ENCODE results near the gene MACROD2.

Gene MACROD2

DNA sequence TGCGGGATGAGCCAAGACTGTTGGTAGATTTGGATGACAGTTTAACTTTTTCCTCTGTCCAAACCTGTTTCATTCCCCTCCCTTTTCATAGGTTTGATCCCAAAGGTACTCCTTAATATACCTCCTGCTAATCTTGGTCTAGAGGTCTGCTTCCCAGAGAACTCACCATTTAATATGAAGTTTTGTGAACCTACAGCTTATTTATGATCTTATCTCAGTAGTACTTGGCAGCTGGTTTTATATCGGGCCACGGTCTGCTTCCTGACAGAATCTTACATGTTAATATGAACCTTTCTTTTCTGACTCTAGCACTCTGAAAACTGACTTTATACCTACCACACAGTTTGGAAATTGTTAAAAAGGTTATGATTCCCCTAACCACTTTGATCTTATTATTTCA is 138.7 kb downstream of the MACROD2 start:
- H3K27me3 ChIP-seq: no peaks in the 10 kb centered on the region
- no peaks in the 10 kb centered on the region for H3K36me3 ChIP-seq
- no peak overlapping the region for H3K4me3 ChIP-seq (ENCODE audit: low read depth, low read length)
- H3K9me3 ChIP-seq: no peaks in the 10 kb centered on the region
- TF ChIP-seq, protein P1, sequence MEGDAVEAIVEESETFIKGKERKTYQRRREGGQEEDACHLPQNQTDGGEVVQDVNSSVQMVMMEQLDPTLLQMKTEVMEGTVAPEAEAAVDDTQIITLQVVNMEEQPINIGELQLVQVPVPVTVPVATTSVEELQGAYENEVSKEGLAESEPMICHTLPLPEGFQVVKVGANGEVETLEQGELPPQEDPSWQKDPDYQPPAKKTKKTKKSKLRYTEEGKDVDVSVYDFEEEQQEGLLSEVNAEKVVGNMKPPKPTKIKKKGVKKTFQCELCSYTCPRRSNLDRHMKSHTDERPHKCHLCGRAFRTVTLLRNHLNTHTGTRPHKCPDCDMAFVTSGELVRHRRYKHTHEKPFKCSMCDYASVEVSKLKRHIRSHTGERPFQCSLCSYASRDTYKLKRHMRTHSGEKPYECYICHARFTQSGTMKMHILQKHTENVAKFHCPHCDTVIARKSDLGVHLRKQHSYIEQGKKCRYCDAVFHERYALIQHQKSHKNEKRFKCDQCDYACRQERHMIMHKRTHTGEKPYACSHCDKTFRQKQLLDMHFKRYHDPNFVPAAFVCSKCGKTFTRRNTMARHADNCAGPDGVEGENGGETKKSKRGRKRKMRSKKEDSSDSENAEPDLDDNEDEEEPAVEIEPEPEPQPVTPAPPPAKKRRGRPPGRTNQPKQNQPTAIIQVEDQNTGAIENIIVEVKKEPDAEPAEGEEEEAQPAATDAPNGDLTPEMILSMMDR (IDR thresholded peaks at IDR 0.05; ENCODE audit: low read depth, low read length): no peak
- H3K4me1 ChIP-seq: no peaks in the 10 kb centered on the region
- no peak for DNase-seq

DNA sequence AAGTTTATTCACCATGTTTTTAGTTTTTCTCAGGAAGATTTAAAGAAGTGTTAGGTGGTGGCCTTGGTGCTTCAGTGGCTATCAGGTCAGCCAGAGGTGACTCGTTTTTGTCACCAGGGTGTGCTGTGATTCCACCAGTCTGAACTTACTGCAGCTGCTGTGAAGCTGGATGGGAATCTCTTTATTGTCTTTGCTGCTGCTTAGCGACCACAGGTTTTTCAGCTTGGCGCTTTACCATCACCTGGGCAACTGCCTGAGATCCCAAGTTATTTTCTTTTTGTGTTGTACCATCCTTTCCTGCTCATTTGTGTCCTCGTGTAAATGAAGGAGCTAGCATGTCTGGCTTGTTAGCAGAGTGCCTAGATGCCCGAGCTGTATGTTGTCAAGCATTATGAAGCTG is 146.9 kb downstream of the MACROD2 start:
- Histone ChIP-seq H3K36me3 (no peaks in the 10 kb centered on the region), H3K4me3 (ENCODE audit: low read depth, low read length) (no peak overlapping the region), H3K9me3 (no peaks in the 10 kb centered on the region), H3K4me1 (peaks cover 8% of the 10 kb centered on the region; the same call in 1 of the 2 replicates), H3K27me3 (no peaks in the 10 kb centered on the region)
- TF ChIP-seq, protein P1 (IDR thresholded peaks at IDR 0.05; ENCODE audit: low read depth, low read length): peak; percentile 88
- DNase-seq: peak; percentile 69

DNA sequence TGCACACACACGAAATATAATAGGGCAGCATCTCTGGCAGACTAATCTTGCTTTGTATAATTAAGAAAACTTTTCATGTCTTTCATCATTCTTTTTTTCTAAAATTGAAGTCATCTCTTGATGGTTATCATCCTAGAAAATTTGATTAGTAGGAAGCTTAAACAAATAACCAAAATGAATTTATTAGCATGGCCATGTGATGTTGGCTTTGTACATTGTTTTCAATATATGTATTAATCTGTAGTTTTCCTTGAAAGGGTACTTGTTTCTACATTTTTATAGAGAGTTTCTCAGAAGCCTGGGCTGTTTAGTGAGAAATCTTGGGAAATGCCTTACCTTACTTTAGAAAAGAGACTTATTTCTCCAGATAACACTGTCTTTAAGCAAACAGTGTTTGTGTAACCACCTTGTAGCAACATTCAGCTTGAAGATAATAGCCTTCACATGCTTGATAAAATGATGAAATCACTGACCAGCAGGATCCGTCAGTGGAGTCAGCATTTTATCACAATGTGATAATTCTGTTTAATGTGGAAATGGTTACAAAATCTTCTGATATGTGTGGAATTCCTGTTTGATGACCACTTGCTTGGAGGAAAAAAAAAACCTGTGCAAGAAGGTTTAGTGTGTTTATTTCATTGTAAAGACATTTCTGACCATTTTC is 147.8 kb downstream of the MACROD2 start:
- H3K4me1 ChIP-seq: peaks cover 8% of the 10 kb centered on the region; the same call in 1 of the 2 replicates
- H3K36me3 ChIP-seq: no peaks in the 10 kb centered on the region
- no peak for DNase-seq
- H3K27me3 ChIP-seq: no peaks in the 10 kb centered on the region
- no peak overlapping the region for H3K4me3 ChIP-seq (ENCODE audit: low read depth, low read length)
- TF ChIP-seq, protein P1 (IDR thresholded peaks at IDR 0.05; ENCODE audit: low read depth, low read length): no peak
- no peaks in the 10 kb centered on the region for H3K9me3 ChIP-seq

DNA sequence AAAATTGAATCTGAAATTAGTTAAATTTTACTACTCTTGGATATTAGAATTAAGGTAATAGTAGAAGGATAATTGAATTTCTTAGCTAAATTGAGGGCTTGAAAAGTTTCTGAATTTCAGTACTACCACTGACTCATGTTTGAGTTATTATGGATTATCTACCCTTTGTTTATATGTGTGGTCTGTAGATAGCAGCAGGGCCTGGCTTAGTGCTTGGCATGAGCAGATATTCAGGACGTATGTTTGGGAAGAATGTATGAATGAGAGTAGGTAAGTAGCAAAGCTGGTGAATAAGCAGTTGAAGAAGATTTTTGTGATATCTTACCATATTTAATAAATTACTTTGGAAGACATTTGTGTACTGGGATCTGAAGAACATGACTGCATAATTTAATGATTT is 152.7 kb downstream of the MACROD2 start:
- DNase-seq: no peak

DNA sequence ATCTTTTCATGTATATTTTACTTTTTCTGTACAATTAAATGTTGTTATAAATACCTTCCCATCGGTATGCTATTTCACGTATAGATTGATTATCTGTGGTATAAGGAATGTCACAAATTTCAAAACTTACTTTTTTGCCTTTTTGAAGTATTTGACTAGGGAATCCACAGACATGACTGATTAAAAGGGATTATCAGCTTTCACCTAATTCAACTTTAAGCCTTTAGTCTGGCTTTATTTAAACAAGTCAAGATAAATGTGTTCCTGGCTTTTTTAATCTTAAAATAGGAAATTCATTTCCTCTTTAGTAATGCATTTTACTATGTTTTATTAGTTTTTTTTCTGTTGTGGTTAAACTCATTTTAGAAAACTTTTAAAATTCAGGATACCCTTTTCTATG is 160.0 kb downstream of the MACROD2 start:
- TF ChIP-seq, protein P1 (IDR thresholded peaks at IDR 0.05; ENCODE audit: low read depth, low read length): no peak

More for the DNA sequence above, 152.7 kb downstream of the MACROD2 start:
- H3K4me3 ChIP-seq (ENCODE audit: low read depth, low read length): no peak overlapping the region
- TF ChIP-seq, protein P1 (IDR thresholded peaks at IDR 0.05; ENCODE audit: low read depth, low read length): no peak
- H3K27me3 ChIP-seq: no peaks in the 10 kb centered on the region
- H3K36me3 ChIP-seq: no peaks in the 10 kb centered on the region
- H3K9me3 ChIP-seq: no peaks in the 10 kb centered on the region
- H3K4me1 ChIP-seq: peaks cover 3% of the 10 kb centered on the region; the same call in 1 of the 2 replicates

DNA sequence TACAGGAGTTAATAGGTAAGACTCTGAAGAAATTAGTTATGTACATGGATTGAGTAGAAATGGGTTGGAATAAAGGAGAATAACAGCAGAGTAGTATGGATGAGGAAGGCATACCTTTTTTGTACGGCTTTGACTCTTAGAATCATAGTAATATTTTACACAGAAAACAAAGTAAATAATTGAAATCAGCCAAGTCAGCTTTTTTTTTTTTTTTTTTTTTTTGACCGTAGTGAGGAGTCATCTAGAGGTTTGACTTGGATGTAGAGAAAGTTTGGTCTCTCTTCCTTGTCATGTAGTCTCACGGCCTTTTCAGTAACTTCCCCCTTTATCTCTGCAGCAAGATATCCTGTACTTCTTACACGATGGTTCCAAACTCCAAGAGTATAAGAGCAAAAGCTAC is 183.2 kb downstream of the MACROD2 start:
- H3K4me3 ChIP-seq (ENCODE audit: low read depth, low read length): no peak overlapping the region
- DNase-seq: no peak

More for the DNA sequence above, 160.0 kb downstream of the MACROD2 start:
- Histone ChIP-seq H3K4me3 (ENCODE audit: low read depth, low read length) (no peak overlapping the region), H3K27me3 (no peaks in the 10 kb centered on the region; the same call in 1 of the 2 replicates), H3K9me3 (no peaks in the 10 kb centered on the region), H3K4me1 (no peaks in the 10 kb centered on the region), H3K36me3 (no peaks in the 10 kb centered on the region)
- no peak for DNase-seq

More for the DNA sequence above, 183.2 kb downstream of the MACROD2 start:
- no peaks in the 10 kb centered on the region for H3K4me1 ChIP-seq
- peaks cover 6% of the 10 kb centered on the region; the same call in 1 of the 2 replicates for H3K9me3 ChIP-seq
- no peaks in the 10 kb centered on the region for H3K36me3 ChIP-seq
- TF ChIP-seq, protein P1 (IDR thresholded peaks at IDR 0.05; ENCODE audit: low read depth, low read length): no peak
- H3K27me3 ChIP-seq: no peaks in the 10 kb centered on the region
